OCI-LY1 (cell line): ENCODE measurements around the gene PLA2G12B.
"Not testable (repeated sequence)": the region's sequence is repeated elsewhere in the genome, so short reads cannot be mapped to it uniquely, and the experiment has no call there.

Experiments
- CTCF ChIP-seq: fragments of 200-600 bp; sonication (generic), shearing (Covaris generic); IDR thresholded peaks from 2 replicates; pipeline ENCODE4 v1.5.1; 2017; ENCODE audit warnings: mild to moderate bottlenecking, antibody characterized with exemption, low read length, moderate library complexity, mixed read lengths
- EZH2 ChIP-seq: fragments of 200-600 bp; sonication (generic), shearing (Covaris generic); IDR thresholded peaks from 2 replicates; pipeline ENCODE4 v1.8.0; 2017; ENCODE audit warnings: borderline replicate concordance, mixed run types, mild to moderate bottlenecking, antibody characterized with exemption, low read length, moderate library complexity, mixed read lengths

GRCh38 chr10:72903941-72904446 lies 50.6 kb downstream of the PLA2G12B start:
- not testable (repeated sequence) for TF ChIP-seq CTCF, EZH2
